ENCODE results near the gene SMIM35.

DNA sequence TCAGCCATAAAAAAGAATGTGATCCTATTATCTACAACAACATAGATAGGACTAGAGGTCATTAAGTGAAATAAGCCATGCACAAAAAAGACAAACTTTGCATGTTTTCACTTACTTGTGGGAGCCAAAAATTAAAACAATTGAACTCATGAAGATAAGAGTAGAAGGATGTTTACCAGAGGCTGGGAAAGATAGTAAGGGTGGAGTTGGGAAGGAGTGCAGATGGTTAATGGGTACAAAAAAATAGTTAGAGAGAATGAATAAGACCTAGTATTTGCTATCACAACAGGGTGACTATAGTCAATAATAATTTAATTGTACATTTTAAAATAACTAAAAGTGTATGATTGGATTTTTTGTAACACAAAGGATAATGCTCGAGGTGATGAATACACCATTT lies 127.8 kb downstream of the SMIM35 start:
- TF ChIP-seq POLR2AphosphoS5 (IDR thresholded peaks at IDR 0.05; ENCODE audit: low read depth): no peak
- TF ChIP-seq, protein P1, sequence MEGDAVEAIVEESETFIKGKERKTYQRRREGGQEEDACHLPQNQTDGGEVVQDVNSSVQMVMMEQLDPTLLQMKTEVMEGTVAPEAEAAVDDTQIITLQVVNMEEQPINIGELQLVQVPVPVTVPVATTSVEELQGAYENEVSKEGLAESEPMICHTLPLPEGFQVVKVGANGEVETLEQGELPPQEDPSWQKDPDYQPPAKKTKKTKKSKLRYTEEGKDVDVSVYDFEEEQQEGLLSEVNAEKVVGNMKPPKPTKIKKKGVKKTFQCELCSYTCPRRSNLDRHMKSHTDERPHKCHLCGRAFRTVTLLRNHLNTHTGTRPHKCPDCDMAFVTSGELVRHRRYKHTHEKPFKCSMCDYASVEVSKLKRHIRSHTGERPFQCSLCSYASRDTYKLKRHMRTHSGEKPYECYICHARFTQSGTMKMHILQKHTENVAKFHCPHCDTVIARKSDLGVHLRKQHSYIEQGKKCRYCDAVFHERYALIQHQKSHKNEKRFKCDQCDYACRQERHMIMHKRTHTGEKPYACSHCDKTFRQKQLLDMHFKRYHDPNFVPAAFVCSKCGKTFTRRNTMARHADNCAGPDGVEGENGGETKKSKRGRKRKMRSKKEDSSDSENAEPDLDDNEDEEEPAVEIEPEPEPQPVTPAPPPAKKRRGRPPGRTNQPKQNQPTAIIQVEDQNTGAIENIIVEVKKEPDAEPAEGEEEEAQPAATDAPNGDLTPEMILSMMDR (IDR thresholded peaks at IDR 0.05; ENCODE audit: insufficient read depth, low read length): no peak

All from HL-60 (cell line).